H4 (cell line): ENCODE measurements around the gene TTC8. TPM values are rescaled to one million over a fixed set of nuclear protein-coding genes. Genes with fewer than 3 reads are reported as not detected.
"Not testable (repeated sequence)": the region's sequence is repeated elsewhere in the genome, so short reads cannot be mapped to it uniquely, and the experiment has no call there.

ENCODE experiments used
- DNase-seq: peaks from one replicate; pipeline ENCODE4 v3.0.0-alpha.2; 2015; ENCODE audit warnings: low spot score
- total RNA-seq: library from RNA; depleted of rRNA; stranded (reverse); fragments of >200 nt; shearing (Covaris generic); gene quantifications from 2 replicates; pipeline ENCODE4 v1.2.3, GENCODE V29; 2014; rRNA removed

Gene TTC8
- 21.8 and 27.8 TPM in 2 replicates for total RNA-seq

DNA sequence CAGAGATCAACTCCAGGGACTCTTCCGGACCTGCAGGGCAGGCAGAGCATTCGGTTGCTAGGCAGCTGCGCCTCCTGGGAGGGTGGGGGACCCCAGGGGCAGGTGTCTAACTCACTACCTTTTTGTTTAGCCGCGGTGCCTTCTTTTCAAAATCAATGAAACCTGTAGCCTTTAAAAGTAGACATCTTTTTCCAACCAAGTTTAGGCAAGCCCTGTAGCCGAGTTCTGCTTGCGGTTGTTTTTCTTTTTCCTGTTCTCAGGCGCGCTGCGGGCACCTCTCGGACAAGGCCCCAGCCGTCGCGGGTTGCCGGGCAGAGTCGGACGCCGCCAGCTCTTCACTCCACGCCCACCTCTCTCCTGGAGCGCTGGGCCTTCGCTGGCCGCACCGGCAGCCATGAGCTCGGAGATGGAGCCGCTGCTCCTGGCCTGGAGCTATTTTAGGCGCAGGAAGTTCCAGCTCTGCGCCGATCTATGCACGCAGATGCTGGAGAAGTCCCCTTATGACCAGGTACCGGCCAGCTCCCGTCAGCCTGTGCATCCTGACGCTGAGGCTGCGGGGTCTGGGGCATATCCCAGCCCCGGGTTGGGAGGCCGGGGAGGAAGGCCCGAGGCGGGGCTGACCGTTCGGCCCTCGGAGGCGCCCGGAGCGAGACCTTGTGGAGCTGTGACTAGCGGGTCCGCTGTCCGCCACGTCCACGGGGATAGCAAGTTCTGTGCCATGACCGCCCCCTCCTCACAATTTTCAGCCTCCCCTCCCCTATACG lies at the start of gene TTC8:
TTC8 (plus strand) TSS at position 338 of the 764 bp plus-strand sequence; CDS start at position 395, 57 bp downstream.
- DNase-seq: peak; percentile 80

DNA sequence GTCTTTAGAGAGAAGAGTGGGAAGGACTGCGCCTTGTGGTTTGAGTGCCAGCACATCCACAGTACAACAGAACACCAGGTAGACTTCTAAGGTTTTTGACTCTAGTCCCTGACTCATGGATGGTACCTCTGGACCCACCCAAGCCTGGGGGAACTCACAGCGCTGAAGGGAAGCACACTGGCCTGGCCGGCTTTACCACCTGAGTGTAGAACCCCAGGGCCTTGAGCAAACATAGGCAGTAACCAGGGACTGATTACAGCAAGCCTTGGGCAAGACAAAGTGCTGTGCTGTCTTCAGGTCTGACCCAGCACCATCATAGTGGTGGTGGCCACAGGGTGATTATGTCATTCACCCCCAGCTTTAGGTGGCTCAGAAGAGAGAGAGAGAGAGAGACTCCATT lies 48.9 kb upstream of the TTC8 start:
- no peak for DNase-seq

GRCh38 chr14:88785911-88786310 lies 38.5 kb upstream of the TTC8 start:
- no peak for DNase-seq

DNA sequence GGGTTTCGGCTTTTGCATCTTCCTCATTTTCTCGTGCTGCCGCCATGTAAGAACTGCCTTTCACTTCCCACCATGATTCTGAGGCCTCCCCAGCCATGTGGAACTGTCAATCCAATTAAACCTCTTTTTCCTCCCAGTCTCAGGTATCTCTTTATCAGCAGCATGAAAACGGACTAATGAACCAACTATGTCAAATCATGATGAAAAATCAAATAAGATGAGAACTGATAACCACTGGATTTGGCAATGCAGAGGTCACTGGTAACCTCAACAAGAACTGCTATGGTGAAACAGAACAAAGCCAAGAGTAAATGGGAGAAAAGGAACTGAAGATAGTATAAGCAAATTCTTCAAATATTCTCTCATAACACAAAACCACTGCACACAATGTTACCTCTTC lies 37.7 kb upstream of the TTC8 start:
- no peak for DNase-seq

- not testable (repeated sequence) for DNase-seq
These were observed 34.9 kb upstream of the TTC8 start for GRCh38 chr14:88789573-88789972.

DNA sequence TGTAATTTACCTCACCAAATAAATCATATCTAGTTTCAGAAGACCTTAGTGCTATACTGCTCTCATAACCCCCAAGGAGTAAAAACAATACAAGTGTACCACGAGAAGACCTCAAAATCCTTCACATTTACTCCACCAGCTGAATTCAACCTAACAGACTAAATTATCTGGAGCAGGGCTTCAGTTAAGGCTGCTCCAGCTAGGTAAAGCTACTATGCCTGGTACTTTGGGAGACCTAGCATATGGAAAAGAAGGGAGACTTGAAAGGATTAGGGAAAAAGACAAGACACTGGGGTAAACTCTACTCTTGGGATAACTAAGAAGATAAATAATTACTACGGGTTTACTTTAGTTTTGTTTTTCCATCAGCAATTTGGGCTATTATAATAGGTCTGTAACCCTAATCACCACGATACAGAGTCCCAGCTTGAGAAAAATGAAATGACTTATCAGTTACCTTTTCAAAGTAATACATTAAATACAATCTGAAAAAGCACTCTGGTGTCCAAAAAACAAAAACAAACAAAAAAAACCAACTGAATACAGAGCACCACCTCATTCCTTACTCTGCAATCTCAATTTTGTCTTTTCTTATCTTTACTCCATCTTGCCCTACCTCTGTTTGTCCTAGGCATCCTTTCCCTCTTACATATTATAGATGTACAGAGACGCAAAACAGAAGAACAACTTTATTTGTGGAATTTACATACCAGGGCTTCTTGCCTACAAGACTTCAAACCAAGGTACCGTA lies 33.8 kb upstream of the TTC8 start:
- no peak for DNase-seq

DNA sequence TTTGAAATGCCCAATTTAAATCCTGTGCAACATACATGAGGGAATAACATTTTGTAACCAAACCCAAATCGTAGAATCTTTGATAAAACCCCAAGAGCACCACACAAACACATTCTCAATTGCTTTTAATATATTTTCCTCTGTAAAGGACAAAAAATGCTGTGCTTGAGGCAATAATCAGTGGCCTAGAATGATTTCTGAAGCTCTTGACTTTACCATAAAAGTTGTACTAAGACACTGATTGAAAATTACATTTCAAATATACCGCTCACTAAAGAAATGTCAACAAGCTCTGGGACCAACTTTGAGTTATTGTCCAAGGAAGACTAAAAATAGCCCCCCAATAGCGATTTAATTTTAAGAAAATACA lies 33.2 kb upstream of the TTC8 start:
- DNase-seq: no peak

- no peak for DNase-seq
These were observed 32.6 kb upstream of the TTC8 start for GRCh38 chr14:88791629-88792472.

GRCh38 chr14:88792473-88793258 lies 31.8 kb upstream of the TTC8 start, which contains the start of gene EML5:
Gene EML5 (minus strand): TSS chr14:88792953. CDS start chr14:88792503, 450 bp downstream.
- DNase-seq: peak; percentile 30

DNA sequence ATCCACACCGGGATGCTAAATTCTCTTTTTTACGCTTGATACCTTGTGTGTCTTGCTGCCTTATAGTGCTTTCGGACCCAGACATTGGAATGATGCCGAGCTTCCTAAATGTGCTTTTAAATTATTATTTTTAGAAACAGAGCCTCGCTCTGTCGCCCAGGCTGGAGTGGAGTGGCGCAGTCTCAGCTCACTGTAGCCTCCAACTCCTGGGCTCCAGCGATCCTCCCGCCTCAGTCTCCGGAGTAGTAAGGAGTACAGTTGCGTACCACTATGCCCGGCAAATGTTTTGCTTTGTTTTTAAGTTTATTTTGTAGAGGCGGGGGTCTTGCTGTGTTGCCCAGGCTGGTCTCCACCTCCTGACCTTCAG lies 31.2 kb upstream of the TTC8 start:
- no peak for DNase-seq

DNA sequence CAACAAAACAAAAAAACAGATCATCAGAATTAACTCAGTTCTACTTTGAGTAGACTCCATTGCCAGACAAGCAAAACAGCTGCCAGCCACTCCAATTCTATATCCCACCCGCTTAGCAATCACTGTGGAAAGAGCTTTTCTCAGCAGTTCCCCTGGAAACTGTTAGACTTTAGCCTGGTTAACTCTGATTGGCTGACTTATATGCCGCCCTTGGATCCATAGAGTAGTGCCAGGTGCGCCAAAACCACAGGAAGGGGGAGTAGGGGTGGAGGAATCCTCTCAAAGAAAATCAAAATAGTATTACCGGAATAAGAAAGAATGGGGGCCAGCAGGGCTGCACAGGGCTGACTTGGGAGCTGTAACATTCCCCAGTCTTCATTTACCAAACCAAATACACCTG lies 26.3 kb upstream of the TTC8 start:
- DNase-seq: no peak

DNA sequence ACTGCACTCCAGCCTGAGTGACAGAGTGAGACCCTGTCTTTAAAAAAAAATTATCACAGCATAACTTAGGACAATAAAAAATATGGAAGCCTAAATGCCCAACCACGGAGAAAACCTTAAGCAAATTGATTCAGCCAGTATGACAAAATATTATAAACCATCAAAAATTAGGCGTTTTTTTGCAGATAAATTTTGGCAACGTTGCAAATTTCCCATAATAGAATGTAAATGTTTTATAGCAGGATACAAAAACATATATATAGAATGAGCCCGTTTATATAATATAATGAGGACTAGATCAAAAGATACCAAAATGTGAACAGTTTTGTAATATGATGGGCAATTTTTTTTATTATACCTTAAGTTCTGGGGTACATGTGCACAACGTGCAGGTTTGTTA lies 24.9 kb upstream of the TTC8 start:
- DNase-seq: no peak

DNA sequence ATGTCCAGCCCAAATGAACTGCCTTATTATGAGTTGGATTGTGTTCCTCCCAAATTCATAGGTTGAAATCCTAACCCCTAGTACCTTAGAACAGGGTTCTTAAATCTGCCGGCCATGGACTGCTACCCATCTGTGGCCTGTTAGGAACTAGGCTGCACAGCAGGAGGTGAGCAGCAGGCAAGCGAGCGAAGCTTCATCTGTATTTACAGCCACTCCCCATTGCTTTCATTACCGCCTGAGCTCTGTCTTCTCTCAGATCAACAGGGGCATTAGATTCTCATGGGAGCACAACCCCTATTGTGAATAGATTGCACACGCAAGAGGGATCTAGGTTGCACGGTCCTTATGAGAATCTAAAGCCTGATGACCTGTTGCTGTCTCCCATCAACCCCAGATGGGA lies 21.9 kb upstream of the TTC8 start:
- no peak for DNase-seq

DNA sequence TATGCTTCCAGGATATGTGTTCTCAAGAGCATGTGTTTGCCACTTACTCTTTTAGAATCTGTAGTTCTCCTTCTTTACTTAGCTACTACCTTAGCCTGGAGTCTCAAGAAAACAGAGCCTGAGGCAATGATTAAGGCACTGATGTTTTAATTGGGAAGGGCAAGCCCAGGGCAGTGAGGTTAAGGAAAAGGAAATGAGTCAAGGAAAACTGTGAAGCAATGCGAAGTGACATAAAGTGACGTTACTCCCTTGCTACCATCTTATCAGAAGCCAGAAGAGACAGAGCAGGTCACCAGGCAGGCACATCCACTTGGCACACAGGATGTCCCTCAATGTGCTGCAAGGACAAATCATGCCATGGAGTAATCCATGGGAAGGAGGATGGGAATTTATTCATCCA lies 20.4 kb upstream of the TTC8 start:
- DNase-seq: peak; percentile 7

- no peak for DNase-seq
These were observed 20.0 kb upstream of the TTC8 start for GRCh38 chr14:88804477-88804876.

GRCh38 chr14:88808359-88808758 lies 16.1 kb upstream of the TTC8 start:
- no peak for DNase-seq

- DNase-seq: no peak
These were observed 8.5 kb upstream of the TTC8 start for GRCh38 chr14:88815980-88816379.

DNA sequence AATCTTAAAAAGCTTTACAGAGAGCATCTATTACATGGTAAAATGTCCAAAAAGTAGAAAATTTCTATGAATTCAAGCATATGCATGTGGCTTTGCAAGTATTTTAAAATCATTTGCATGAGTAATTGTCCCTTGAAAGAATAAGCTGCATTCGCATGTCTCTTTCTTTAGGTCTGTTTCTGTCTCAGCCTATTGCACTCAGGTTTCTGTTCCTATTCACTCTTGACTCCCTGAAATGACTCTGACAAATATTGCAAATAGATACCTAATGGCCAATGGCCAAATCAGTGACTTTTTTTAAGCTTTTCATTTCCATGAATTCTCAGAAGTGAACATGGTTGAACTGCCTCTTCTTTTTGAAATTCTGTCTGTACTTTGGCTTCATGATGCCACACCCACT lies 6.4 kb upstream of the TTC8 start:
- no peak for DNase-seq

GRCh38 chr14:88819674-88820073 lies 4.8 kb upstream of the TTC8 start:
- DNase-seq: not testable (repeated sequence)

DNA sequence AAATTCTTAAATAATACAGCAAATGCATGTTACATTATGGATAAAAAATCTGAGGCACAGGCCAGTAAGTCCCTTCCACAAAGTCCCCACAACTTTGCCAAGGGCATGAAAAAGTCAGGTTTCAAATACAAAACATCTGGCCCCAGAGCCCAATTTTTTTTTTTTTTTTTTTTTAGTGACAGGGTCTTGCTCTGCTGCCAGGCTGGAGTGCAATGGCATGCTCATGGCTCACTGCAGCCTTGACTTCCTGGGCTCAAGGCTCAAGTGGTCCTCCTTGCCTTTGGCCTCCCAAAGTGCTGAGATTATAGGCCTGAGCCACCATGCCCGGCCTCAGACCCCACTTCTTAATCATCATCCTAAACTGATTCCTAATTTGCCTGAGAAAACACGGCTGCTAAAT lies 3.1 kb upstream of the TTC8 start:
- DNase-seq: no peak

DNA sequence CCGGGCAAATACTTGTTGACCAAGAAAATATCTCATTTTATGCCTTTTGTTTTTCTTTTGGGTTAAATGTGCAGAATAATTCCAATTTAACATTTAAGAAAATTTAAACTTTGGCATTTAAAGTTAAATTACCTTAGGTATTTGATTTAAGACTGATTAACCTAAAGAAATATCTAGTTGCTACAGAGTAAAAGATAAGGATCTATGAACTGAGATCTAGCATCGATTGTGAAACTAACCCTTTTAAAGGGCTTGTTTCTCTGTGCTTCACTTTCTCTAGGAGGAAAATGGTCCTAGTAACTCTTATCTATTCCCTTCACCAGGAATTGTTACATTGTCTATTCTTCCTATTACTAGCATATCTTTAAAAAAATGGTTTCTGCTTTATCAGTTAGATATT lies 2.6 kb upstream of the TTC8 start:
- no peak for DNase-seq

DNA sequence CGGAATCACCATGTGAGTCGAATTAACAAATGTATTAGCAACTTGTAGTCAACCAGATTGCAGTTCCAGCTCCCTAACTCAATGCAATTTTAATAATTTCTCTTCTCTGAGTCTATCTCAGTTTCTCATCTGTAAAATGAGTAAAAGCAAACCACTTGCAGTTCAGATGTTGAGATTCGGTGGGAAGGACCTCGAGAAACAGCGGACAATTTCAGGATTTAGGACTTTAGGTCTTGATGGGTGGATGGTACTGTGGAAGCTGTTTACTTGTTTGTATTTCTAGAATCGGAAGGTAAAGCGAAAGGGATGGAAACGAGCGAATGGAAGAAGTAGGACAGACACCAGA lies 510 bp upstream of the TTC8 start:
- no peak for DNase-seq
